ENCODE measurements around the gene HIPK4. TPM values are rescaled to one million over a fixed set of nuclear protein-coding genes. Genes with fewer than 3 reads are reported as not detected.

HIPK4 gene
- total and polyA plus RNA-seq, 2 experiments from 2014 or later, result 0.21 to 0.52 TPM

- peak within 1 kb of the TSS; percentile 86 for H2AFZ ChIP-seq
- ATAC-seq, result peak; percentile 74
- peak within 1 kb of the TSS; percentile 42 for H3K4me3 ChIP-seq
- no peaks in the 10 kb centered on the region for H3K9me2 ChIP-seq (ENCODE audit: insufficient read depth)
- peak; percentile 89 for DNase-seq (ENCODE audit: low spot score)
- H3K27me3 Mint-ChIP-seq (ENCODE audit: insufficient read depth, low read depth, poor library complexity), result peaks cover 6% of the 10 kb centered on the region
- H3K27ac ChIP-seq (ENCODE audit: low read depth), result no peak within 1 kb of the TSS; the same call in 1 of the 2 replicates
- no peaks in the 10 kb centered on the region for H3K9me3 Mint-ChIP-seq
- H3K36me3 ChIP-seq (ENCODE audit: insufficient read depth), result no peaks in the 10 kb centered on the region
- H3K79me2 ChIP-seq (replicated peaks; ENCODE audit: insufficient read depth), result no peaks in the 10 kb centered on the region
- H3K4me2 ChIP-seq, result peak within 1 kb of the TSS; percentile 74
- peaks cover 39% of the 10 kb centered on the region for H3K4me1 Mint-ChIP-seq
- H3K4me3 Mint-ChIP-seq, result peak within 1 kb of the TSS; percentile 52
- peaks cover 25% of the 10 kb centered on the region for H3K4me1 ChIP-seq (ENCODE audit: insufficient read depth)
- H3K27ac Mint-ChIP-seq, result peak within 1 kb of the TSS; percentile 84; the same call in 1 of the 2 replicates
- TF ChIP-seq CREB1 (CRISPR knock-in tag; IDR thresholded peaks at IDR 0.05; ENCODE audit: low read depth) (peak; percentile 97), POLR2AphosphoS5 (IDR thresholded peaks at IDR 0.05; ENCODE audit: low read depth) (peak; percentile 47; the same call in 1 of the 2 replicates), JUNB (IDR thresholded peaks at IDR 0.05; ENCODE audit: unreplicated experiment) (no peak)
- no peaks in the 10 kb centered on the region for H3K36me3 Mint-ChIP-seq (ENCODE audit: low read depth)
- no peaks in the 10 kb centered on the region for H3K27me3 ChIP-seq (ENCODE audit: insufficient read depth)
- H4K20me1 ChIP-seq (replicated peaks; ENCODE audit: insufficient read depth), result no peaks in the 10 kb centered on the region
- H3F3A ChIP-seq (replicated peaks; ENCODE audit: low read depth), result 0 out of 2 replicates have a peak, but pooled peaks cover 3% of the 10 kb centered on the region
Measured at GRCh38 chr19:40413291-40413845, 23.4 kb upstream of the HIPK4 start, which contains the start of gene PRX. Gene PRX, minus strand, starts transcription at chr19:40413378. Its CDS starts 5,446 bp downstream, at chr19:40407932.

DNA sequence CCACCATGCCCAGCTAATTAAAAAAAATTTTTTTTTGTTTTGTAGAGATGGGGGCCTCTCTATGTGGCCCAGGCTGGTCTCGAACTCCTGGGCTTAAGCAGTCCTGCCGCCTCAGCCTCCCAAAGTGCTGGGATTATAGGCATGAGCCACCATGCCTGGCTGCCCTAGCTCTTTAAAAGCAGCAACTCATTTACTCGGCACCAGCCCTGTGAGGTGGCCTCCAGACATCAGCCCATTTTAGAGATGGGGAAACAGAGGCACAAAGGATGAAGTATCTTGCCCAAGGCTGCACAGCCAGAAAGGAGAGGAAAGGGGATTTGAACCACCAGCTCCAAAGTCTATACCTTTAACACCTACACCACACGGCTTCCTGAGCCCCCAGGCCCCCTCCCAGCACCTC lies 22.9 kb upstream of the HIPK4 start:
- no peaks in the 10 kb centered on the region for H3K9me2 ChIP-seq (ENCODE audit: insufficient read depth)

More for the DNA sequence above, 22.9 kb upstream of the HIPK4 start:
- Mint-ChIP-seq H3K9me3 (no peaks in the 10 kb centered on the region), H3K4me3 (peak overlapping the region; percentile 52), H3K36me3 (ENCODE audit: low read depth) (no peaks in the 10 kb centered on the region), H3K4me1 (peaks cover 38% of the 10 kb centered on the region), H3K27me3 (ENCODE audit: insufficient read depth, low read depth, poor library complexity) (peaks cover 4% of the 10 kb centered on the region), H3K27ac (peak overlapping the region; percentile 84; the same call in 1 of the 2 replicates)
- H3K27me3 ChIP-seq (ENCODE audit: insufficient read depth), result no peaks in the 10 kb centered on the region
- 0 out of 2 replicates have a peak, but pooled peaks cover 3% of the 10 kb centered on the region for H3F3A ChIP-seq (replicated peaks; ENCODE audit: low read depth)
- ATAC-seq, result no peak
- H3K27ac ChIP-seq (ENCODE audit: low read depth), result no peak overlapping the region
- H2AFZ ChIP-seq, result peak overlapping the region; percentile 86
- no peaks in the 10 kb centered on the region for H3K36me3 ChIP-seq (ENCODE audit: insufficient read depth)
- peak overlapping the region; percentile 74 for H3K4me2 ChIP-seq
- H3K4me1 ChIP-seq (ENCODE audit: insufficient read depth), result peaks cover 25% of the 10 kb centered on the region
- DNase-seq (ENCODE audit: low spot score), result no peak
- H3K79me2 ChIP-seq (replicated peaks; ENCODE audit: insufficient read depth), result no peaks in the 10 kb centered on the region
- TF ChIP-seq EZH2phosphoT487 (IDR thresholded peaks at IDR 0.05; ENCODE audit: unreplicated experiment) (no peak), JUNB (IDR thresholded peaks at IDR 0.05; ENCODE audit: unreplicated experiment) (no peak), EZH2 (IDR thresholded peaks at IDR 0.05; ENCODE audit: low read depth, unreplicated experiment) (no peak), STAT1 (IDR thresholded peaks at IDR 0.05; ENCODE audit: unreplicated experiment) (no peak), ZNF114 (CRISPR knock-in tag; IDR thresholded peaks at IDR 0.05) (no peak), REST (IDR thresholded peaks at IDR 0.05; ENCODE audit: unreplicated experiment) (no peak), POLR2AphosphoS5 (IDR thresholded peaks at IDR 0.05; ENCODE audit: low read depth) (no peak), NANOG (IDR thresholded peaks at IDR 0.05; ENCODE audit: borderline replicate concordance) (no peak), ZNF331 (CRISPR knock-in tag; IDR thresholded peaks at IDR 0.05; ENCODE audit: low read depth) (no peak), CTCF (conservative IDR thresholded peaks at IDR 0.05; ENCODE audit: low read depth in 2 of 2) (no peak)
- TF ChIP-seq, protein P1, sequence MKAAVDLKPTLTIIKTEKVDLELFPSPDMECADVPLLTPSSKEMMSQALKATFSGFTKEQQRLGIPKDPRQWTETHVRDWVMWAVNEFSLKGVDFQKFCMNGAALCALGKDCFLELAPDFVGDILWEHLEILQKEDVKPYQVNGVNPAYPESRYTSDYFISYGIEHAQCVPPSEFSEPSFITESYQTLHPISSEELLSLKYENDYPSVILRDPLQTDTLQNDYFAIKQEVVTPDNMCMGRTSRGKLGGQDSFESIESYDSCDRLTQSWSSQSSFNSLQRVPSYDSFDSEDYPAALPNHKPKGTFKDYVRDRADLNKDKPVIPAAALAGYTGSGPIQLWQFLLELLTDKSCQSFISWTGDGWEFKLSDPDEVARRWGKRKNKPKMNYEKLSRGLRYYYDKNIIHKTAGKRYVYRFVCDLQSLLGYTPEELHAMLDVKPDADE (IDR thresholded peaks at IDR 0.05), result no peak
- H4K20me1 ChIP-seq (replicated peaks; ENCODE audit: insufficient read depth), result no peaks in the 10 kb centered on the region
- H3K4me3 ChIP-seq, result peak overlapping the region; percentile 42
